RWPE2 (cell line): ENCODE measurements around the gene CFAP57.
A peak's percentile ranks its signal among the peaks of the same experiment; 100 is the strongest.

Experiments used
- ATAC-seq: fragments of 200-7000 bp; cut with Tn5 transposase; 3 replicates; pipeline ENCODE4 v1.9.1; 2021; ENCODE audit warnings: low read depth
- DNase-seq: peaks from one replicate; pipeline ENCODE4 v3.0.0-alpha.2; 2020; ENCODE audit warnings: low spot score
- H3K27ac ChIP-seq: fragments of 450-650 bp; 2 replicates; pipeline ENCODE4 v1.5.1; 2017; ENCODE audit warnings: mild to moderate bottlenecking; ENCODE audit not compliant: poor library complexity, severe bottlenecking
- H3K27me3 ChIP-seq: fragments of 250-450 bp; sonication (Bioruptor Pico); 2 replicates; pipeline ENCODE4 v1.5.1; 2021; ENCODE audit warnings: mild to moderate bottlenecking, moderate library complexity; ENCODE audit not compliant: insufficient read depth, poor library complexity, severe bottlenecking
- H3K36me3 ChIP-seq: fragments of 250-450 bp; sonication (Bioruptor Pico); 2 replicates; pipeline ENCODE4 v1.5.1; 2020; ENCODE audit warnings: low read depth, mild to moderate bottlenecking, moderate library complexity
- H3K4me1 ChIP-seq: fragments of 250-450 bp; sonication (Bioruptor Pico); 2 replicates; pipeline ENCODE4 v1.5.1; 2021; ENCODE audit warnings: mild to moderate bottlenecking, moderate library complexity; ENCODE audit not compliant: insufficient read depth, poor library complexity, severe bottlenecking
- H3K4me3 ChIP-seq: fragments of 250-450 bp; sonication (Bioruptor Pico); 2 replicates; pipeline ENCODE4 v1.5.1; 2021; ENCODE audit warnings: mild to moderate bottlenecking, moderate library complexity; ENCODE audit not compliant: severe bottlenecking
- H3K9me3 ChIP-seq: fragments of 250-450 bp; sonication (Bioruptor Pico); 2 replicates; pipeline ENCODE4 v1.5.1; 2021; ENCODE audit warnings: mild to moderate bottlenecking, moderate library complexity; ENCODE audit not compliant: severe bottlenecking
- TF ChIP-seq, protein P1 (sequence below): fragments of 450-650 bp; IDR thresholded peaks from one replicate; pipeline ENCODE4 v1.5.1; 2017; ENCODE audit warnings: mild to moderate bottlenecking, moderate library complexity; ENCODE audit not compliant: poor library complexity, severe bottlenecking

Gene CFAP57

DNA sequence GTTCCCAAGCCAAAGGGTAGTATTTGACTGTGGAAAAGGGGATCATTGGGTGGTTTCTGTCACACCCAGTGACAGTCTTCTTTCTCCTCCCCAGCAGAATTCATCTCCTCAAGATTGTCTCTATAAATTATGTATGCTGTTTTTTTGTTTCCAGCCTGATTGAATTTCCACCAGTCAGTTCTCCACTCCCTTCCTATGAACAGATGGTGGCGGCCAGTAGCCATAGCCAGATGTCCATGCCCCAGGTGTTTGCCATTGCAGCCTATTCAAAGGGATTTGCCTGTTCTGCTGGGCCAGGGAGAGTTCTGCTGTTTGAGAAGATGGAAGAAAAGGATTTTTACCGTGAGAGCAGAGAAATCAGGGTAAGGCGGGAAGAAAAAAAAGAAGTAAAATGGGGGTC is 12.9 kb downstream of the CFAP57 start:
- no peak overlapping the region for H3K4me3 ChIP-seq
- no peaks in the 10 kb centered on the region for H3K27me3 ChIP-seq
- no peak for DNase-seq
- TF ChIP-seq, protein P1, sequence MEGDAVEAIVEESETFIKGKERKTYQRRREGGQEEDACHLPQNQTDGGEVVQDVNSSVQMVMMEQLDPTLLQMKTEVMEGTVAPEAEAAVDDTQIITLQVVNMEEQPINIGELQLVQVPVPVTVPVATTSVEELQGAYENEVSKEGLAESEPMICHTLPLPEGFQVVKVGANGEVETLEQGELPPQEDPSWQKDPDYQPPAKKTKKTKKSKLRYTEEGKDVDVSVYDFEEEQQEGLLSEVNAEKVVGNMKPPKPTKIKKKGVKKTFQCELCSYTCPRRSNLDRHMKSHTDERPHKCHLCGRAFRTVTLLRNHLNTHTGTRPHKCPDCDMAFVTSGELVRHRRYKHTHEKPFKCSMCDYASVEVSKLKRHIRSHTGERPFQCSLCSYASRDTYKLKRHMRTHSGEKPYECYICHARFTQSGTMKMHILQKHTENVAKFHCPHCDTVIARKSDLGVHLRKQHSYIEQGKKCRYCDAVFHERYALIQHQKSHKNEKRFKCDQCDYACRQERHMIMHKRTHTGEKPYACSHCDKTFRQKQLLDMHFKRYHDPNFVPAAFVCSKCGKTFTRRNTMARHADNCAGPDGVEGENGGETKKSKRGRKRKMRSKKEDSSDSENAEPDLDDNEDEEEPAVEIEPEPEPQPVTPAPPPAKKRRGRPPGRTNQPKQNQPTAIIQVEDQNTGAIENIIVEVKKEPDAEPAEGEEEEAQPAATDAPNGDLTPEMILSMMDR: no peak
- H3K9me3 ChIP-seq: no peaks in the 10 kb centered on the region
- H3K36me3 ChIP-seq: no peaks in the 10 kb centered on the region
- no peaks in the 10 kb centered on the region for H3K4me1 ChIP-seq
- H3K27ac ChIP-seq: no peak overlapping the region
- no peak for ATAC-seq

DNA sequence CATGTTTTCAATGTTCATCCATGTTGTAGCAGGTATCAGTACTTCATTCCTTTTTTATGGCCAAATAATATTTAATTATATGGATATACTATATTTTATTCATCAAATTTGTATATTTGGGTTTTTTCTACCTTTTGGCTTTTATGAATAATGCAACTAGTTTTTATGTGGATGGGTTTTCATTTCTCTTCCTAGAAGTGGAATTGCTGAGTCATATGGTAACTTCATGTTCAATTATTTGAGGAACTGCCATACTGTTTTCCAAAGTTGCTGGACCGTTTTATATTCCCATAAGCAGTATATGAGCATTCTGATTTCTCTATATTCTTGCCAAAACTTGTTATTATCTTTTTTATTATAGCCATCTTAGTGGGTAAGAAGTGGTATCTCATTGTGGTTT is 16.0 kb downstream of the CFAP57 start:
- TF ChIP-seq, protein P1: no peak
- H3K27ac ChIP-seq: no peak overlapping the region
- DNase-seq (no peak), ATAC-seq (no peak)
- H3K27me3 ChIP-seq: no peaks in the 10 kb centered on the region
- H3K36me3 ChIP-seq: no peaks in the 10 kb centered on the region
- H3K4me1 ChIP-seq: no peaks in the 10 kb centered on the region
- no peak overlapping the region for H3K4me3 ChIP-seq
- no peaks in the 10 kb centered on the region for H3K9me3 ChIP-seq

DNA sequence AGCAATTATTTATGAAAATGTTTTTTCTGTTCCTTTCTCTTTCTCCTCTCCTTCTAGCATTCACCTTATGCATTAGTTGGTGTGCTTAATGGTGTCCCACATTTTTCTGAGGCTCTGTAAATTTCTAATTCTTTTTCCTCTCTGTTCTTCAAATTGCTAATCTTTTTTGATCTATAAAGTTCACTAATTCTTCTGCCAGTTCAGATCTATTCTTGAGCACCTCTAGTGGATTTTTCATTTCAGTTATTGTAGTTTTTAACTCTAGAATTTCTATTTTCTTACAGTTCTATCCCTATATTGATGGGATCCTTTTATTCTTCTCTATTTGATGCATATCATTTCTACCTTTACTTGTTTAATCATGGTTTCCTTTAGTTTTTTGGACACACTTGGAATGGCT is 22.4 kb downstream of the CFAP57 start:
- no peak for ATAC-seq
- H3K4me3 ChIP-seq: no peak overlapping the region
- H3K9me3 ChIP-seq: no peaks in the 10 kb centered on the region
- H3K36me3 ChIP-seq: no peaks in the 10 kb centered on the region
- H3K27ac ChIP-seq: no peak overlapping the region
- H3K27me3 ChIP-seq: no peaks in the 10 kb centered on the region
- no peak for DNase-seq
- peaks cover 7% of the 10 kb centered on the region for H3K4me1 ChIP-seq
- TF ChIP-seq, protein P1: no peak

DNA sequence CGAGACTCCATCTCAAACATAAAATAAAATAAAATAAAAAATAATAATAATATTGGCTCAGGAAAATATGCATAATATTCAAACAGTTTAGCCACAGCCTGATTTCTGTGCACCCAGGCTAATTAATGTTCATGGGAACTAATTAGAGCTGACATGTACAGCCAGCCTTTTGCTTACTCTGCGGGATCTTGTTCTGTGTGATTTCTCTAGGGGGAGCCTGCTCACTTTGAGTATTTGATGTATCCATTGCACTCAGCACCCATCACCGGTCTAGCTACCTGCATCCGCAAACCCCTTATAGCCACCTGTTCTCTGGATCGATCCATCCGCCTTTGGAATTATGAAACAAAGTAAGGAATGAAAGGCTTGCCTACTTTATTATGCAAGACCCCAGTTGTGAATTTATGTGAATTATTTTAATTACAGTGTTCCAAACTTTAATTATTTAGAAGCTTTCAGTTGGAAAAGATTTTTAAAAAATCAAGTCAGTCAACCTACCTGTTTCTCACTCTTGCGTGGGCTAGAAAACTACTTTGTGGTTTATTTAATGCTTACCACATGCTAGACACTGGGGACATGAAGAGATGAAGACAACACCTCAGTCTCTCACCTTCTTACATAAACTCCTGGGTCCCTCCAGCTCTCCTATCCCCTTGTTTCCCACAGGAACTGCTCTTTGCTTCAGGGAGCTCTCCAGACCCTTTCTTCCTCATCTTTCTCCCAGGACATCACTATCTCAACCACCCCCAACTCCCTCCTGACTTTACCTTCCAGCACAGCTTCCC is 25.4 kb downstream of the CFAP57 start:
- Histone ChIP-seq H3K27me3 (no peaks in the 10 kb centered on the region), H3K4me3 (no peak overlapping the region), H3K9me3 (no peaks in the 10 kb centered on the region), H3K27ac (no peak overlapping the region), H3K36me3 (no peaks in the 10 kb centered on the region), H3K4me1 (peaks cover 7% of the 10 kb centered on the region)
- ATAC-seq (no peak), DNase-seq (no peak)
- TF ChIP-seq, protein P1: peak; percentile 14

DNA sequence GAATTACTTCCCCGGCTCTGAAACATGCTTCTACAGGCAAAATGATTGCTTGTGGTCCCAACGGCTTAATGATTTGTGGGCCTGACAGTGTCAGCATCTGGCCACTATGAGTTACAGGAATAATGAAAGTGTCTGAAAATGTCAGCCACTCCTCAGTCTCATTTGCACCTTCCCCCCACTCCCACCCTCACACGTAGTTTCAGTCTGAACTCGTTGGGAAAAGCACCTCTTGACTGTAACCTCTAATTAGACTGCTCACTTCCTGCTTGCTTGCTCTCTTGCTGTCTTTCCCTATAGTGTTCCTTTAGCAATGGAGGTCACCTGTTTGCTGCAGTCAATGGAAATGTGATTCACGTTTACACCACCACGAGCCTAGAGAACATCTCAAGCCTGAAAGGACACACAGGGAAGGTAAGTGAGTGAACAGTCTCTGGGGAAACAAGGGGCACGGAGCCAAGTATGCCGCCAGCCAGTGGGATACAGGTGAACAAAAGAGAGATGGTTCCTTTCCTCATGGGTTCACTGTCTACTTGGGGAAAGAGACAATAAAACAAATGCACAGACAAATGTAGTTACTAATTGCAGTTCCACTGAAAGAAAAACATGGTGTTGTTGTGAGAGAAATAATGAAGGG is 27.1 kb downstream of the CFAP57 start:
- DNase-seq (no peak), ATAC-seq (peak; percentile 51; the same call in 2 of the 3 replicates)
- H3K9me3 ChIP-seq: no peaks in the 10 kb centered on the region
- no peaks in the 10 kb centered on the region for H3K27me3 ChIP-seq
- peaks cover 7% of the 10 kb centered on the region for H3K4me1 ChIP-seq
- no peak overlapping the region for H3K4me3 ChIP-seq
- H3K27ac ChIP-seq: peak overlapping the region; percentile 19
- no peaks in the 10 kb centered on the region for H3K36me3 ChIP-seq
- TF ChIP-seq, protein P1: no peak
